Measurements from ENCODE around the gene SLC23A1. TPM values are rescaled to one million over a fixed set of nuclear protein-coding genes. Genes with fewer than 3 reads are reported as not detected.
"Not testable (repeated sequence)": the region's sequence is repeated elsewhere in the genome, so short reads cannot be mapped to it uniquely, and the experiment has no call there.

Gene SLC23A1
- total and polyA plus RNA-seq, 9 of the 15 experiments (the other 6 are each of a cell fraction or from before 2014, with no cell fraction given): 0.03 to 0.20 (median 0.05) TPM; not detected in 5

DNA sequence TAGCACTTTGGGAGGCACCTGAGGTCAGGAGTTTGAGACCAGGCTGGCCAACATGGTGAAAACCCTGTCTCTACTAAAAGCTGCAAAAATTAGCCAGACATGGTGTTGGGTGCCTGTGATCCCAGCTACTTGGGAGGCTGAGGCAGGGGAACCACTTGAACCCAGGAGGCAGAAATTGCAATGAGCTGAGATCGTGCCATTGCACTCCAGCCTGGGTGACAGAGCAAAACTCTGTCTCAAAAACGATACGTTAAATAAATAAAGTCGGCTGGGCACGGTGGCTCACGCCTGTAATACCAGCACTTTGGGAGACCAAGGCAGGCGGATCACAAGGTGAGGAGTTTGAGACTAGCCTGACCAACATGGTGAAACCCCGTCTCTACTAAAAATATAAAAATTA lies 27.2 kb downstream of the SLC23A1 start:
- CTCF ChIA-PET (ENCODE audit: low intra/inter-chr PET ratio); H3K4me3 ChIP-seq; H2AFZ ChIP-seq (ENCODE audit: low read depth, low read length); H4K20me1 ChIP-seq (replicated peaks; ENCODE audit: control insufficient read depth, insufficient read depth, low read length); H3K9me3 ChIP-seq (replicated peaks; ENCODE audit: control insufficient read depth, insufficient read depth, low read depth, low read length); FAIRE-seq; H3K4me2 ChIP-seq (ENCODE audit: insufficient read depth, low read length); H3K9ac ChIP-seq (ENCODE audit: insufficient read depth in 1 of 2, low read depth in 2 of 2, low read length in 2 of 2); DNase-seq (ENCODE audit: extremely low read depth in 1 of 4, low spot score in 3 of 4); intact Hi-C loops (cut with micrococcal nuclease); H3K27ac ChIP-seq (ENCODE audit: extremely low read depth, low read depth, low read length); BruUV-seq (replicated peaks); H3K4me1 ChIP-seq (replicated peaks in 1 of 2; ENCODE audit: control insufficient read depth in 2 of 2, insufficient read depth in 2 of 2, low read length in 2 of 2); in situ Hi-C loops (cut with MboI); H3K9me1 ChIP-seq (ENCODE audit: control insufficient read depth, insufficient read depth, low read length); ATAC-seq; H3K27me3 ChIP-seq (ENCODE audit: control insufficient read depth in 2 of 2, insufficient read depth in 2 of 2, low read length in 2 of 2): not testable (repeated sequence)
- H3K36me3 ChIP-seq (ENCODE audit: control insufficient read depth, insufficient read depth, low read length): peaks cover 48% of the 10 kb centered on the region
- WGBS (ENCODE audit: insufficient coverage, low coverage, missing lambda C conversion rate): 92% methylated on average over 8 of the region's 8 CpGs
- H3K79me2 ChIP-seq (ENCODE audit: control insufficient read depth, insufficient read depth, low read length): peaks cover 95% of the 10 kb centered on the region
- POLR2A ChIA-PET: interaction anchor here (0.6 to 2.5 kb wide), 4 partner anchors 9 to 32 kb away, joined by 3 to 11 read pairs (median 3); no protein-coding TSS in a partner anchor

DNA sequence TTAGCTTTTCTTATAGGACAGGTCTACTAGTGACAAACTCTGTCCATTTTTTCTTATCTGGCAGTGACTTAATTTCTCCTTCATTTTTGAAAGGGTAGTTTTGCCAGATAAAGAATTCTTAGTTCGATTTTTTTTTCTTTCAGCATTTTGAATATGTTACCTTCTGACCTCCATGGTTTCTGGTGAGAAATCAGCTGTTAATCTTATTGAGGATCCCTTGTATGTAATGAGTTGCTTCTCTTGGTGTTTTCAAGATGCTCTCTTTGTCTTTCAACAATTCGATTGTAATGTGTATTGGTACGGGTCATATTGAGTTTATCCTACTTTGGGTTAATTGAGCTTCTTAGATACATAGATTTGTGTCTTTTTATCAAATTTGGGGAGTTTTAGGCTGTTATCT lies 28.9 kb downstream of the SLC23A1 start:
- ATAC-seq (no peak), FAIRE-seq (no peak), DNase-seq (ENCODE audit: extremely low read depth in 1 of 4, low spot score in 3 of 4) (no peak)
- WGBS (ENCODE audit: insufficient coverage, low coverage, missing lambda C conversion rate): 81% methylated on average over 3 of the region's 3 CpGs
- no peaks in the 10 kb centered on the region for H3K9me1 ChIP-seq (ENCODE audit: control insufficient read depth, insufficient read depth, low read length)
- H3K4me1 ChIP-seq (replicated peaks in 1 of 2; ENCODE audit: control insufficient read depth in 2 of 2, insufficient read depth in 2 of 2, low read length in 2 of 2): no peaks in the 10 kb centered on the region
- H3K4me3 ChIP-seq: no peak overlapping the region
- peaks cover 95% of the 10 kb centered on the region for H3K79me2 ChIP-seq (ENCODE audit: control insufficient read depth, insufficient read depth, low read length)
- no peak overlapping the region for H3K27ac ChIP-seq (ENCODE audit: extremely low read depth, low read depth, low read length)
- intact Hi-C loops (cut with micrococcal nuclease) (no loop called here), in situ Hi-C loops (cut with MboI) (no loop called here)
- no peaks in the 10 kb centered on the region for H3K27me3 ChIP-seq (ENCODE audit: control insufficient read depth in 2 of 2, insufficient read depth in 2 of 2, low read length in 2 of 2)
- BruUV-seq (replicated peaks): no TSS peak
- no peak overlapping the region for H3K9ac ChIP-seq (ENCODE audit: insufficient read depth in 1 of 2, low read depth in 2 of 2, low read length in 2 of 2)
- 0 out of 2 replicates have a peak, but pooled peaks cover 7% of the 10 kb centered on the region for H4K20me1 ChIP-seq (replicated peaks; ENCODE audit: control insufficient read depth, insufficient read depth, low read length)
- H2AFZ ChIP-seq (ENCODE audit: low read depth, low read length): no peak overlapping the region
- POLR2A ChIA-PET: interaction anchor here (0.6 kb wide), 1 partner anchor 38 kb away, joined by 3 read pairs; no protein-coding TSS in a partner anchor
- no peaks in the 10 kb centered on the region; the same call in 1 of the 2 replicates for H3K9me3 ChIP-seq (replicated peaks; ENCODE audit: control insufficient read depth, insufficient read depth, low read depth, low read length)
- no peak overlapping the region for H3K4me2 ChIP-seq (ENCODE audit: insufficient read depth, low read length)
- CTCF ChIA-PET (ENCODE audit: low intra/inter-chr PET ratio): no interaction called here
- peaks cover 44% of the 10 kb centered on the region for H3K36me3 ChIP-seq (ENCODE audit: control insufficient read depth, insufficient read depth, low read length)
- TF ChIP-seq TRIM28 (IDR thresholded peaks at IDR 0.05) (0 out of 2 replicates have a peak, but pooled peaks have one; percentile 63), ELF1 (tag; IDR thresholded peaks at IDR 0.05) (no peak), DACH1 (IDR thresholded peaks at IDR 0.05; ENCODE audit: partially characterized antibody) (peak; percentile 29), CBX3 (IDR thresholded peaks at IDR 0.05; ENCODE audit: borderline replicate concordance in 1 of 2, low read length in 2 of 2) (peak in 1 of 2 experiments; percentile 86; a peak in 2 of 3 replicates)
